H1 (cell line): ENCODE results near the gene MEGF11. TPM values are rescaled to one million over a fixed set of nuclear protein-coding genes. Genes with fewer than 3 reads are reported as not detected.

Source experiments
- ASH2L ChIP-seq: fragments of 200-600, 300-600 bp; sonication (generic); IDR thresholded peaks from one replicate; pipeline ENCODE4 v1.7.1; 2017; ENCODE audit warnings: low read length
- GTF2F1 ChIP-seq: IDR thresholded peaks from 2 replicates; pipeline ENCODE4 v1.6.1; 2012; ENCODE audit warnings: low read depth, low read length, improper control_type of control experiment, borderline replicate concordance
- JUN ChIP-seq: IDR thresholded peaks from 2 replicates; pipeline ENCODE4 v1.6.1; 2011; ENCODE audit warnings: low read depth, mild to moderate bottlenecking, improper control_type of control experiment, low read length
- MAX ChIP-seq: IDR thresholded peaks from 2 replicates; pipeline ENCODE4 v1.6.1; 2012; ENCODE audit warnings: inconsistent platforms
- RBBP5 ChIP-seq: IDR thresholded peaks from 2 replicates; pipeline ENCODE4 v1.7.1; 2012; ENCODE audit warnings: low read depth, mild to moderate bottlenecking, inconsistent platforms, low read length, moderate library complexity, borderline replicate concordance
- polyA plus RNA-seq, 7 experiments: library from polyadenylated mRNA; depleted of rRNA in 3 of 7; stranded (reverse) in 5 of 7; unstranded in 2 of 7; fragments of >200 nt in 5 of 7; fragments of 200-250 nt in 2 of 7; gene quantifications; 1 replicate in 5 of 7; 2 replicates in 1 of 7; 4 replicates in 1 of 7; pipeline versions ENCODE4 v1.2.1 to v1.2.3, GENCODE V29; 2011 to 2013; ENCODE audit warnings: missing spikeins in 2 of 7, mixed read lengths in 2 of 7
- total RNA-seq: library from RNA; stranded (reverse); fragmentation: NEBNext Ultra II Directional; extraction: Animal tissue kit (Norgen Biotek cat#: 25700); gene quantifications from 2 replicates; pipeline ENCODE4 v1.2.1, GENCODE V29; 2021

The MEGF11 gene
- total and polyA plus RNA-seq, 2 of the 8 experiments (the other 6 are each of a cell fraction or from before 2014, with no cell fraction given), result 4.4 to 4.8 TPM

GRCh38 chr15:65869954-65870871 lies 383.3 kb downstream of the MEGF11 start (continued):
- TF ChIP-seq RBBP5 (no peak; the same call in 1 of the 2 replicates), JUN (no peak), ASH2L (peak; percentile 20), MAX (no peak), GTF2F1 (no peak)
